SU-DHL-6 (cell line): ENCODE results near the gene NRP1.

Experiments used
- H2AFZ ChIP-seq: fragments of 200-600 bp; sonication (generic); 2 replicates; pipeline ENCODE4 v1.6.1; 2014; ENCODE audit warnings: low read depth, mild to moderate bottlenecking, moderate library complexity, mixed read lengths, antibody characterized with exemption, low read length; ENCODE audit not compliant: severe bottlenecking
- H3F3A ChIP-seq: fragments of 200-600 bp; shearing (Covaris generic); 2 replicates; pipeline ENCODE4 v1.6.0; 2016; ENCODE audit warnings: antibody characterized with exemption, mild to moderate bottlenecking; ENCODE audit not compliant: insufficient read depth
- H3K27ac ChIP-seq: fragments of 200-600 bp; sonication (generic); 2 replicates; pipeline ENCODE4 v1.5.1; 2016; ENCODE audit warnings: low read depth, mild to moderate bottlenecking, low read length, moderate library complexity, mixed read lengths
- H3K27me3 ChIP-seq: fragments of 200-600 bp; sonication (generic), shearing (Covaris generic); 2 replicates; pipeline ENCODE4 v1.6.0; 2014; ENCODE audit warnings: mild to moderate bottlenecking, low read length
- H3K36me3 ChIP-seq: fragments of 200-600 bp; sonication (generic); 2 replicates; pipeline ENCODE4 v1.6.1; 2014; ENCODE audit warnings: mild to moderate bottlenecking, low read length, mixed read lengths
- H3K4me2 ChIP-seq: fragments of 300-600, 200-600 bp; shearing (Covaris generic), sonication (generic); 2 replicates; pipeline ENCODE4 v1.6.0; 2014; ENCODE audit warnings: low read length, low read depth, mild to moderate bottlenecking; ENCODE audit not compliant: poor library complexity, severe bottlenecking
- H3K4me3 ChIP-seq: fragments of 200-600 bp; sonication (generic); 2 replicates; pipeline ENCODE4 v1.5.1; 2014; ENCODE audit warnings: antibody characterized with exemption, low read length, mild to moderate bottlenecking, mixed read lengths; ENCODE audit not compliant: insufficient read depth, poor library complexity, severe bottlenecking
- H3K79me2 ChIP-seq: fragments of 200-600 bp; sonication (generic); 2 replicates; pipeline ENCODE4 v1.6.1; 2014; ENCODE audit warnings: mild to moderate bottlenecking, low read length, moderate library complexity; ENCODE audit not compliant: insufficient read depth
- H3K9ac ChIP-seq: fragments of 200-600 bp; sonication (generic); 2 replicates; pipeline ENCODE4 v1.7.0; 2014; ENCODE audit warnings: mild to moderate bottlenecking, low read length
- H3K9me2 ChIP-seq: fragments of 200-600 bp; sonication (generic); replicated peaks from 2 replicates; pipeline ENCODE4 v1.6.1; 2014; ENCODE audit warnings: low read length; ENCODE audit not compliant: insufficient read depth
- H3K9me3 ChIP-seq: fragments of 200-600 bp; sonication (generic); 2 replicates; pipeline ENCODE4 v1.6.1; 2014; ENCODE audit warnings: low read length, mixed read lengths; ENCODE audit not compliant: insufficient read depth
- H4K20me1 ChIP-seq: fragments of 200-600 bp; sonication (generic); 2 replicates; pipeline ENCODE4 v1.6.1; 2014; ENCODE audit warnings: low read depth, mild to moderate bottlenecking, antibody characterized with exemption, low read length, moderate library complexity, mixed read lengths
- CTCF ChIP-seq: fragments of 200-600 bp; sonication (generic); IDR thresholded peaks from one replicate; pipeline ENCODE4 v1.5.1; 2017; ENCODE audit warnings: antibody characterized with exemption, mild to moderate bottlenecking, low read length, moderate library complexity; ENCODE audit not compliant: insufficient read depth, poor library complexity, severe bottlenecking
- EZH2phosphoT487 ChIP-seq: fragments of 200-600 bp; sonication (generic), shearing (Covaris generic); conservative IDR thresholded peaks from 2 replicates; pipeline ENCODE4 v1.6.1; 2018; ENCODE audit warnings: mild to moderate bottlenecking, antibody characterized with exemption, low read length, moderate library complexity, mixed read lengths

The NRP1 gene

DNA sequence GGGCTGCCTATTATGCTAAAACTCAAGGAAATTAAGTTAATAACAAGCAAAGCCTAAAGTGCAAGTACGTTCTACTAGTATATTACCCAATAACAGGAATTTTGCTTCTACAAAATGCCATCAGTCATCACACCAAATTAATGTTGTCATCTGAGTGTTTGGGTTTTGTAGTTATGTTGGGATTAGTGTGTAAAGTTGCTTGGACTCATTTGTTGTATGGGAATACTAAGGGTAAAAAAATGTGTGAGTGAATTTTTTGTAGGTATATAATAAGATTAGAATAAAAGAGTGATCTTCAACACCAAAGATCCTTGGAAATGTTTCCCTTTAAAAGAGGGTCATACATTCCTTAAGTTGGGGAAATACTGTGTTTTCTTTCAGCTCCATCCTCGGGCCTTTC is 38.6 kb downstream of the NRP1 start:
- Histone ChIP-seq H3K36me3 (no peaks in the 10 kb centered on the region), H3K4me3 (no peak overlapping the region), H3K4me2 (no peak overlapping the region), H2AFZ (no peak overlapping the region), H3K27me3 (no peaks in the 10 kb centered on the region), H3F3A (no peaks in the 10 kb centered on the region), H3K9me3 (no peaks in the 10 kb centered on the region), H4K20me1 (no peaks in the 10 kb centered on the region), H3K9me2 (no peaks in the 10 kb centered on the region), H3K9ac (no peak overlapping the region), H3K27ac (no peak overlapping the region), H3K79me2 (no peaks in the 10 kb centered on the region)
- TF ChIP-seq EZH2phosphoT487: no peak
- TF ChIP-seq CTCF: no peak

DNA sequence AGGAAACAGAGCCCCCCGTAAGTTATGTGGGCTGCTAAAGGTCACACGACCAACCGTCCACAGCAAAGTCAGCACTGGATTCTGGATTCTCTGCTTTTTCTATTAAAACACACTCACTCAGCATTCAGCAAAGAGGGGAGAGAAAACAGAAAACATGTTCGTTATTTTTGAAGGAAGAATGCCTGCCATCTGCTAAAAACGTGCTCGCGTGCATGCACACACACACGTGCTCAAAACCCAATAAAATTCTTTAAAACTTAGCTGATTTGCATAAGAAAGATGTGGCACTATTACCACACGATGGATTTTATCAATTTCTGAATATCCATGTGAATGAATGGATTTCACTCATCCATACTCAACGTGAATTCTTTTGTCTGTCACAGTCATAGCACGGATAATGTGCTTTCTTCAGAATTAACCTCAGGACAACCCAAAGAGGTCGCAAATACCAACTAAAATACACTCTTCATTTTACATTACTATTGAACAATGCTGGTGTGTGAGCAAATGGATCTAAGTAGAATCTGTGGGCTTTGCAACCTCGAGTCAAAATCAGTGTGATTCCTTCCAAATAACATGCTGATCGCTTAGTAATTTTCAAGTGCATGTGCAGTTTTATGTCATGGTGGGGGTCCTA is 40.8 kb downstream of the NRP1 start:
- TF ChIP-seq CTCF (no peak), EZH2phosphoT487 (no peak)
- H3F3A ChIP-seq: no peaks in the 10 kb centered on the region
- H3K4me2 ChIP-seq: no peak overlapping the region
- H3K9me3 ChIP-seq: no peaks in the 10 kb centered on the region
- H3K79me2 ChIP-seq: no peaks in the 10 kb centered on the region
- no peak overlapping the region for H3K4me3 ChIP-seq
- no peaks in the 10 kb centered on the region for H3K36me3 ChIP-seq
- H2AFZ ChIP-seq: no peak overlapping the region
- H3K9me2 ChIP-seq: no peaks in the 10 kb centered on the region
- no peaks in the 10 kb centered on the region for H3K27me3 ChIP-seq
- H3K9ac ChIP-seq: no peak overlapping the region
- H4K20me1 ChIP-seq: no peaks in the 10 kb centered on the region
- no peak overlapping the region for H3K27ac ChIP-seq

GRCh38 chr10:33293076-33293475 is 41.4 kb downstream of the NRP1 start:
- Histone ChIP-seq H4K20me1 (no peaks in the 10 kb centered on the region), H3K79me2 (no peaks in the 10 kb centered on the region), H3K27me3 (no peaks in the 10 kb centered on the region)

More at GRCh38 chr10:33293076-33293475, 41.4 kb downstream of the NRP1 start:
- no peak overlapping the region for H3K4me3 ChIP-seq
- no peaks in the 10 kb centered on the region for H3F3A ChIP-seq
- TF ChIP-seq EZH2phosphoT487: no peak
- no peak for TF ChIP-seq CTCF
- H3K9ac ChIP-seq: no peak overlapping the region
- no peaks in the 10 kb centered on the region for H3K9me2 ChIP-seq
- no peak overlapping the region for H3K4me2 ChIP-seq
- no peak overlapping the region for H3K27ac ChIP-seq
- no peaks in the 10 kb centered on the region for H3K9me3 ChIP-seq
- no peaks in the 10 kb centered on the region for H3K36me3 ChIP-seq
- H2AFZ ChIP-seq: no peak overlapping the region
